H1 (cell line): ENCODE data around the gene C16orf95. TPM values are rescaled to one million over a fixed set of nuclear protein-coding genes. Genes with fewer than 3 reads are reported as not detected.

ENCODE experiments used
- CTCF ChIA-PET: fragments of 300-600 bp; sonication (Branson Sonifier 250); formaldehyde crosslinking; loops from one replicate; lab custom pipeline; 2021; ENCODE audit not compliant: partially characterized antibody; lab: Charles Lee
- POLR2A ChIA-PET: fragments of 300-600 bp; sonication (Branson Sonifier 250); formaldehyde crosslinking; loops from one replicate; lab custom pipeline; 2021; ENCODE audit warnings: inconsistent platforms; ENCODE audit not compliant: partially characterized antibody; lab: Charles Lee
- DNase-seq, 2 experiments: peaks; one replicate each; pipeline versions ENCODE4 v3.0.0 to v3.0.0-alpha.2; 2010 to 2022; ENCODE audit warnings: low spot score in 2 of 2, low read depth in 1 of 2, mixed read lengths in 1 of 2
- FAIRE-seq: peaks from 2 replicates; lab custom pipeline; 2011; peaks lifted over from hg19 to GRCh38; lab: Jason Lieb, UNC
- H2AFZ ChIP-seq: 2 replicates; pipeline ENCODE4 v1.8.1; 2012; ENCODE audit warnings: low read length, inconsistent platforms
- H2AK5ac ChIP-seq: 2 replicates; pipeline ENCODE4 v1.6.1; 2013; ENCODE audit warnings: low read depth, low read length
- H2BK120ac ChIP-seq: replicated peaks from 2 replicates; pipeline ENCODE3; 2013; ENCODE audit warnings: low read depth, low read length, inconsistent platforms
- H2BK12ac ChIP-seq: 2 replicates; pipeline ENCODE4 v1.6.1; 2013; ENCODE audit warnings: low read depth, low read length
- H2BK15ac ChIP-seq: 2 replicates; pipeline ENCODE4 v1.6.1; 2013; ENCODE audit warnings: low read length
- H2BK20ac ChIP-seq: 2 replicates; pipeline ENCODE4 v1.6.1; 2013; ENCODE audit warnings: low read length
- H2BK5ac ChIP-seq: 2 replicates; pipeline ENCODE4 v1.6.1; 2013; ENCODE audit warnings: low read depth, low read length
- H3K14ac ChIP-seq: 2 replicates; pipeline ENCODE4 v1.6.1; 2013; ENCODE audit warnings: inconsistent platforms; ENCODE audit not compliant: insufficient read length
- H3K18ac ChIP-seq: 2 replicates; pipeline ENCODE4 v1.6.1; 2013; ENCODE audit warnings: low read length; ENCODE audit errors: extremely low read depth
- H3K23ac ChIP-seq: 2 replicates; pipeline ENCODE4 v1.6.1; 2013; ENCODE audit warnings: inconsistent platforms; ENCODE audit not compliant: insufficient read length
- H3K23me2 ChIP-seq: 2 replicates; pipeline ENCODE4 v1.6.1; 2013; ENCODE audit warnings: low read depth, low read length
- H3K27ac ChIP-seq: 2 replicates; pipeline ENCODE4 v1.6.1; 2011; ENCODE audit warnings: low read depth, low read length, inconsistent platforms
- H3K27me3 ChIP-seq, 4 experiments: replicated peaks in 1 of 4; 1 replicate in 1 of 4; 2 replicates in 3 of 4; pipeline versions ENCODE4 v1.6.1 to v1.8.1; 2011 to 2013; ENCODE audit warnings: low read length in 3 of 4, mild to moderate bottlenecking in 3 of 4, inconsistent platforms in 2 of 4, mixed read lengths in 2 of 4, moderate library complexity in 1 of 4; ENCODE audit not compliant: control insufficient read depth in 3 of 4, insufficient read depth in 3 of 4; ENCODE audit errors: extremely low read depth in 1 of 4
- H3K36me3 ChIP-seq, 4 experiments: 2 replicates each; pipeline versions ENCODE4 v1.6.1 to v1.8.1; 2011 to 2013; ENCODE audit warnings: mild to moderate bottlenecking in 4 of 4, low read length in 3 of 4, moderate library complexity in 2 of 4, control low read depth in 1 of 4, inconsistent platforms in 1 of 4; ENCODE audit not compliant: insufficient read depth in 4 of 4, control insufficient read depth in 2 of 4
- H3K4ac ChIP-seq: replicated peaks from 2 replicates; pipeline ENCODE3; 2013; ENCODE audit warnings: low read length, low read depth, mixed read lengths, inconsistent platforms; ENCODE audit not compliant: insufficient read length
- H3K4me1 ChIP-seq, 4 experiments: replicated peaks in 1 of 4; 1 replicate in 1 of 4; 2 replicates in 3 of 4; pipeline versions ENCODE4 v1.6.1 to v1.8.1; 2011 to 2013; ENCODE audit warnings: low read length in 3 of 4, inconsistent platforms in 2 of 4, mixed read lengths in 1 of 4; ENCODE audit not compliant: insufficient read depth in 4 of 4, control insufficient read depth in 3 of 4
- H3K4me2 ChIP-seq, 2 experiments: 2 replicates each; pipeline versions ENCODE4 v1.6.1 to v1.8.1; 2011 to 2013; ENCODE audit warnings: low read depth in 2 of 2, low read length in 2 of 2, control low read depth in 1 of 2, inconsistent platforms in 1 of 2, mild to moderate bottlenecking in 1 of 2; ENCODE audit not compliant: insufficient read depth in 1 of 2
- H3K4me3 ChIP-seq, 4 experiments: fragments of 200-600, 300-600 bp in 1 of 4; sonication (generic), shearing (Covaris generic), sonication (Bioruptor Twin) in 1 of 4; 2 replicates each; pipeline versions ENCODE4 v1.5.1 to v1.8.1; 2011 to 2016; ENCODE audit warnings: low read length in 4 of 4, low read depth in 3 of 4, control low read depth in 2 of 4, inconsistent platforms in 2 of 4, mild to moderate bottlenecking in 2 of 4, mixed read lengths in 1 of 4, moderate library complexity in 1 of 4; ENCODE audit not compliant: insufficient read depth in 2 of 4; ENCODE audit errors: extremely low read depth in 1 of 4
- H3K56ac ChIP-seq: replicated peaks from 2 replicates; pipeline ENCODE3; 2013; ENCODE audit warnings: low read depth, mild to moderate bottlenecking, mixed read lengths, low read length, inconsistent platforms; ENCODE audit not compliant: insufficient read length
- H3K79me1 ChIP-seq: 2 replicates; pipeline ENCODE4 v1.6.1; 2013; ENCODE audit warnings: low read depth, low read length, control low read depth
- H3K79me2 ChIP-seq, 2 experiments: 2 replicates each; pipeline versions ENCODE4 v1.6.1 to v1.8.1; 2012 to 2013; ENCODE audit warnings: low read length in 2 of 2, mild to moderate bottlenecking in 2 of 2, inconsistent platforms in 1 of 2; ENCODE audit not compliant: insufficient read depth in 2 of 2, control insufficient read depth in 1 of 2
- H3K9ac ChIP-seq, 4 experiments: replicated peaks in 1 of 4; 1 replicate in 1 of 4; 2 replicates in 3 of 4; pipeline versions ENCODE4 v1.6.1 to v1.8.1; 2011 to 2013; ENCODE audit warnings: low read depth in 3 of 4, low read length in 3 of 4, control low read depth in 2 of 4, mild to moderate bottlenecking in 2 of 4, moderate library complexity in 2 of 4, inconsistent platforms in 1 of 4; ENCODE audit errors: extremely low read depth in 1 of 4
- H3K9me3 ChIP-seq, 2 experiments: 2 replicates each; pipeline versions ENCODE4 v1.6.1 to v1.8.1; 2012 to 2013; ENCODE audit warnings: mild to moderate bottlenecking in 2 of 2, moderate library complexity in 2 of 2, control low read depth in 1 of 2, inconsistent platforms in 1 of 2, low read depth in 1 of 2, low read length in 1 of 2, mixed read lengths in 1 of 2; ENCODE audit not compliant: insufficient read depth in 2 of 2
- H4K20me1 ChIP-seq, 2 experiments: replicated peaks in 1 of 2; 2 replicates each; pipeline versions ENCODE3 to v1.8.1; 2011 to 2013; ENCODE audit warnings: inconsistent platforms in 2 of 2, low read length in 2 of 2, mild to moderate bottlenecking in 1 of 2; ENCODE audit not compliant: insufficient read depth in 2 of 2, control insufficient read depth in 1 of 2
- H4K5ac ChIP-seq: 2 replicates; pipeline ENCODE4 v1.6.1; 2013; ENCODE audit warnings: low read length, low read depth, mixed read lengths, inconsistent platforms; ENCODE audit not compliant: insufficient read length
- H4K8ac ChIP-seq: 2 replicates; pipeline ENCODE4 v1.8.0; 2013; ENCODE audit warnings: mild to moderate bottlenecking, moderate library complexity, low read length, inconsistent platforms; ENCODE audit not compliant: insufficient read depth; ENCODE audit errors: extremely low read depth
- H4K91ac ChIP-seq: replicated peaks from 2 replicates; pipeline ENCODE3; 2013; ENCODE audit warnings: low read length, mixed read lengths, inconsistent platforms; ENCODE audit not compliant: insufficient read length
- ASH2L ChIP-seq: fragments of 200-600, 300-600 bp; sonication (generic); IDR thresholded peaks from one replicate; pipeline ENCODE4 v1.7.1; 2017; ENCODE audit warnings: low read length
- CBX8 ChIP-seq: fragments of 300-800, 300-1000 bp; sonication (generic); IDR thresholded peaks from 2 replicates; pipeline ENCODE4 v1.7.1; 2016; ENCODE audit warnings: low read depth, low read length, borderline replicate concordance
- CTBP2 ChIP-seq: IDR thresholded peaks from 2 replicates; pipeline ENCODE4 v1.7.0; 2011; ENCODE audit warnings: borderline replicate concordance, mild to moderate bottlenecking, moderate library complexity, mixed read lengths, low read length; ENCODE audit not compliant: insufficient read depth, insufficient read length
- RAD21 ChIP-seq, 2 experiments: IDR thresholded peaks in 1 of 2; conservative IDR thresholded peaks in 1 of 2; 2 replicates each; pipeline ENCODE4 v1.6.1; 2011; ENCODE audit warnings: low read depth in 2 of 2, low read length in 2 of 2, improper control_type of control experiment in 1 of 2, inconsistent platforms in 1 of 2, mild to moderate bottlenecking in 1 of 2, moderate library complexity in 1 of 2
- SP4 ChIP-seq: IDR thresholded peaks from 2 replicates; pipeline ENCODE4 v1.6.1; 2012; ENCODE audit warnings: low read length, inconsistent platforms
- TEAD4 ChIP-seq: IDR thresholded peaks from 2 replicates; pipeline ENCODE4 v1.6.1; 2012; ENCODE audit warnings: low read depth, low read length, inconsistent platforms, mixed read lengths
- WGBS, 2 experiments: shearing (Covaris generic) in 1 of 2; methylation state at CpG; one replicate each; pipeline versions ENCODE4 v1.1.6 to v1.1.7; 2013 to 2015; ENCODE audit warnings: low lambda C conversion rate in 2 of 2, mixed read lengths in 2 of 2, inconsistent platforms in 1 of 2, low coverage in 1 of 2, missing lambda C conversion rate in 1 of 2; ENCODE audit not compliant: insufficient replicate concordance in 2 of 2, insufficient coverage in 1 of 2, insufficient read length in 1 of 2; ENCODE audit errors: extremely low coverage in 1 of 2, missing lambda C conversion rate in 1 of 2; 5-methylcytosine and 5-hydroxymethylcytosine counted together
- polyA plus RNA-seq, 7 experiments: library from polyadenylated mRNA; depleted of rRNA in 3 of 7; stranded (reverse) in 5 of 7; unstranded in 2 of 7; fragments of >200 nt in 5 of 7; fragments of 200-250 nt in 2 of 7; gene quantifications; 1 replicate in 5 of 7; 2 replicates in 1 of 7; 4 replicates in 1 of 7; pipeline versions ENCODE4 v1.2.1 to v1.2.3, GENCODE V29; 2011 to 2013; ENCODE audit warnings: missing spikeins in 2 of 7, mixed read lengths in 2 of 7
- total RNA-seq: library from RNA; stranded (reverse); fragmentation: NEBNext Ultra II Directional; extraction: Animal tissue kit (Norgen Biotek cat#: 25700); gene quantifications from 2 replicates; pipeline ENCODE4 v1.2.1, GENCODE V29; 2021
- TF ChIP-seq, protein P1 (sequence below): IDR thresholded peaks from 2 replicates; pipeline ENCODE4 v1.6.1; 2011; ENCODE audit warnings: low read length, improper control_type of control experiment

C16orf95 gene
- total and polyA plus RNA-seq, 2 of the 8 experiments (the other 6 are each of a cell fraction or from before 2014, with no cell fraction given): 5.0 to 5.4 TPM

DNA sequence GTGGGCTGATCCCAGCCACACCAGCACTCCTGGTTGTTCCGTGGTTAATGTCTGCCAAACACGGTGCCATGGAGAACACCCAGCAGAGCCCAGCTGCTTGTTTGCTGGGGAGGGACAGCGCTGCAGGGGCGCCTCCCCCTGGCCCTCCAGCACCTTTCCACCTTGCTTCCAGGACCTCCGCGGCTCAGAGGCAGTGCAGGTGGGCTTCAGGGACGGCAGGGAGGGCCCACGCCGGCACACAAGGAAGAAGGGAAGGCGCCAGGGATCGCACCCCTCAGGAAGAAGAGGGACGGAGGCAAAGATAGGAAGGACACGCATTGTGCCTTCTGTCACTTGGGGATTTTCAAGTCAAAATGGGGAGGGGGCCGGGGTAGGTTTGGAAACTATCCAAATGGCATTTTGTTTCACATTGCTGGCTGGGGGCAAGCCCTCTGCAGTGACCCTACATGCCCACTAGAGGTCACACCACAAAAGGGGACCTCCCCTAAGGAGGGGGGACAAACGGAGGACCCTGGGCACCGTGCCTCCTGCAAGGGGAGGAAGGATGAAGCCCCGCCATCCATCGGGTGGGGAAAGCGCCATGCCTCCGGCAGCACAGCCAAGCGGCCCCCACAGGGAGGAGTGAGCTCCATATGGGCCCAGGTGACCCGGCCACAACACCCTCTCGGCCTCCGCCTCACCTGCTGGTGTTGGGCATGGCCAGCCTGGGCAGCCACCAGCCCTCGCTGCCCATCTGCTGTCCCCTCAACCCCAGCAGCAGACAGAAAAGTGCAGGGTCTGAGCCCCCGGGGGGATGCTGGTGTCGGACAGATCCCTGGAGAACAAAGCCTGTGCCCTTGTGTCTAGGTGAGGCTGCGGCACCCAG, 7.5 kb upstream of the C16orf95 start:
- H3K27ac ChIP-seq: no peak overlapping the region
- peaks cover 0 to 3% (median 0%) of the 10 kb centered on the region in 4 experiments; a peak in 2 of 7 replicates for H3K4me1 ChIP-seq
- no peak overlapping the region for H3K4me3 ChIP-seq
- no peak overlapping the region for H4K5ac ChIP-seq
- no peak overlapping the region; the same call in 1 of the 2 replicates for H3K18ac ChIP-seq
- 76% methylated on average over 19 of the region's 28 CpGs; no CpG with 5 or more reads in 1 of the 2 experiments for WGBS, 2 experiments
- H3K14ac ChIP-seq: no peak overlapping the region
- no peak overlapping the region for H3K56ac ChIP-seq
- FAIRE-seq (peak; percentile 79), DNase-seq (peak; percentile 31 to 83)
- peaks cover 4 to 5% of the 10 kb centered on the region in 2 experiments for H4K20me1 ChIP-seq
- no peak overlapping the region for H2AK5ac ChIP-seq
- H3K4me2 ChIP-seq: peak overlapping the region in 1 of 2 experiments; percentile 53; a peak in 3 of 4 replicates
- no peaks in the 10 kb centered on the region for H3K79me2 ChIP-seq
- CTCF ChIA-PET: interaction anchor here (0.6 to 2.8 kb wide), 15 partner anchors 10 to 1285 kb away, joined by 3 to 14 read pairs (median 3); partner anchors contain the start of gene FBXO31
- H2BK5ac ChIP-seq: no peak overlapping the region
- H3K36me3 ChIP-seq: no peaks in the 10 kb centered on the region; a peak in 2 of 8 replicates
- H3K4ac ChIP-seq: no peak overlapping the region
- no peak overlapping the region for H4K91ac ChIP-seq
- no peaks in the 10 kb centered on the region for H3K27me3 ChIP-seq
- no peaks in the 10 kb centered on the region; the same call in 1 of the 2 replicates for H3K79me1 ChIP-seq
- no peaks in the 10 kb centered on the region for H3K9me3 ChIP-seq
- POLR2A ChIA-PET: interaction anchor here (0.9 to 1.5 kb wide), 4 partner anchors 9 to 70 kb away, joined by 3 read pairs; no protein-coding TSS in a partner anchor
- peak overlapping the region; percentile 3; the same call in 1 of the 2 replicates for H4K8ac ChIP-seq
- H2BK15ac ChIP-seq: no peak overlapping the region
- H3K23me2 ChIP-seq: no peaks in the 10 kb centered on the region
- no peak overlapping the region for H3K23ac ChIP-seq
- no peak overlapping the region for H2AFZ ChIP-seq
- H2BK120ac ChIP-seq: no peak overlapping the region
- H3K9ac ChIP-seq: no peak overlapping the region
- H2BK12ac ChIP-seq: peak overlapping the region; percentile 50; the same call in 1 of the 2 replicates
- H2BK20ac ChIP-seq: no peak overlapping the region
- no peak for TF ChIP-seq CTBP2
- no peak for TF ChIP-seq ASH2L
- TF ChIP-seq, protein P1, sequence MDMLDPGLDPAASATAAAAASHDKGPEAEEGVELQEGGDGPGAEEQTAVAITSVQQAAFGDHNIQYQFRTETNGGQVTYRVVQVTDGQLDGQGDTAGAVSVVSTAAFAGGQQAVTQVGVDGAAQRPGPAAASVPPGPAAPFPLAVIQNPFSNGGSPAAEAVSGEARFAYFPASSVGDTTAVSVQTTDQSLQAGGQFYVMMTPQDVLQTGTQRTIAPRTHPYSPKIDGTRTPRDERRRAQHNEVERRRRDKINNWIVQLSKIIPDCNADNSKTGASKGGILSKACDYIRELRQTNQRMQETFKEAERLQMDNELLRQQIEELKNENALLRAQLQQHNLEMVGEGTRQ: no peak
- peak; percentile 61; the same call in 1 of the 2 replicates for TF ChIP-seq SP4
- TF ChIP-seq TEAD4: peak; percentile 41; the same call in 1 of the 2 replicates
- no peak for TF ChIP-seq CBX8
- peak; percentile 68 to 72 for TF ChIP-seq RAD21 (IDR thresholded peaks at IDR 0.05 in 1 of 2, conservative IDR thresholded peaks at IDR 0.05 in 1 of 2; ENCODE audit: low read depth in 2 of 2, low read length in 2 of 2)
